ENCODE results near the gene GNG4. TPM values are rescaled to one million over a fixed set of nuclear protein-coding genes. Genes with fewer than 3 reads are reported as not detected.

Gene GNG4
- total RNA-seq, 1 experiment from 2014 or later: 34.4 TPM

DNA sequence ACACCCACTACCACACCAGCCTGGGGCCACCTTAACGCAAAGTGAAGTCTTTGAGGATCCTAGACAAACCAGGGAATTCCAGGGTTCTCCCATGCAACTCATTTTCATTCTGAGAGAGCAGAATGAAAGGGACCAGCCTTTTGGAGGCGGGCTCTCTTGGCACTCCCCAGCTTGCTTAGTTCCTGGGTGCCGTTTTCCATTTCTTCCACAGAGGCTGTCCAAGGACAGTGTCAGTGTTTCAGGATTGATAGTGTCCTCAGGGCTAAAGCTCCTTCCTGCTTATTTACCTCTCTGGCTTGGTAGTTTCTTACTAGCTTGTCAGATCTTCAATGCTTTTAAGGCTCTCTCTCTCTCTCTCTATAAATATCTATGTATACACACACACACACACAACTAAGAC is 30.1 kb upstream of the GNG4 start:
- Histone ChIP-seq H3K23ac (ENCODE audit: insufficient read length, low read depth, low read length) (no peak overlapping the region), H4K20me1 (ENCODE audit: control insufficient read depth, insufficient read depth, insufficient read length) (no peaks in the 10 kb centered on the region), H3K14ac (ENCODE audit: insufficient read depth, low read length) (no peak overlapping the region), H2BK15ac (ENCODE audit: low read depth, low read length) (no peak overlapping the region), H2BK20ac (ENCODE audit: low read depth, low read length, poor library complexity, severe bottlenecking) (no peak overlapping the region), H2BK5ac (ENCODE audit: insufficient read length, low read length) (no peak overlapping the region), H3K79me1 (ENCODE audit: insufficient read depth, low read depth, low read length, poor library complexity, severe bottlenecking) (no peaks in the 10 kb centered on the region), H2BK120ac (ENCODE audit: low read depth, low read length, poor library complexity, severe bottlenecking) (no peak overlapping the region), H4K91ac (ENCODE audit: insufficient read length, low read depth, low read length) (no peak overlapping the region), H3K23me2 (ENCODE audit: insufficient read length, low read depth, low read length, poor library complexity, severe bottlenecking) (no peaks in the 10 kb centered on the region), H2AFZ (ENCODE audit: low read length) (no peak overlapping the region), H4K8ac (replicated peaks; ENCODE audit: insufficient read length, low read depth, low read length) (no peak overlapping the region), H2BK12ac (ENCODE audit: insufficient read length, low read depth, low read length) (no peak overlapping the region), H3T11ph (ENCODE audit: low read length) (no peak overlapping the region), H3K56ac (ENCODE audit: insufficient read length, low read depth, low read length) (no peak overlapping the region), H4K5ac (ENCODE audit: insufficient read length, low read depth, low read length) (no peak overlapping the region), H3K27ac (ENCODE audit: insufficient read length, low read depth, low read length) (no peak overlapping the region), H3K4me2 (ENCODE audit: insufficient read depth, insufficient read length, low read length) (no peak overlapping the region), H2AK5ac (ENCODE audit: insufficient read length, low read length) (no peak overlapping the region), H3K4ac (ENCODE audit: low read depth, low read length) (no peak overlapping the region), H3K27me3 (ENCODE audit: insufficient read depth, low read length) (no peaks in the 10 kb centered on the region), H3K4me1 (ENCODE audit: insufficient read depth, low read length) (peaks cover 3% of the 10 kb centered on the region; the same call in 1 of the 2 replicates), H3K9me3 (ENCODE audit: control insufficient read depth, low read depth, low read length) (no peaks in the 10 kb centered on the region), H3K79me2 (ENCODE audit: insufficient read depth, low read length) (no peaks in the 10 kb centered on the region), H3K18ac (ENCODE audit: insufficient read length, low read depth, low read length) (no peak overlapping the region), H3K9ac (ENCODE audit: extremely low read depth, insufficient read length, low read length) (no peak overlapping the region)
- Mint-ChIP-seq H3K9me3 (peaks cover 10 to 13% of the 10 kb centered on the region in 2 experiments; a peak in 4 of 5 replicates), H3K4me3 (no peak overlapping the region), H3K4me1 (peaks cover 16 to 23% of the 10 kb centered on the region in 2 experiments), H3K27me3 (ENCODE audit: low read depth) (no peaks in the 10 kb centered on the region; the same call in none of the 2 replicates), H3K36me3 (ENCODE audit: insufficient read depth in 1 of 3, low read depth in 3 of 3) (peaks cover 7 to 14% (median 8%) of the 10 kb centered on the region in 3 experiments; a peak in 6 of 7 replicates), H3K27ac (no peak overlapping the region)
- no CpG with 5 or more reads among the region's 3 CpGs for WGBS (ENCODE audit: extremely low coverage, insufficient read length, low lambda C conversion rate)
- TF ChIP-seq CTCF (conservative IDR thresholded peaks at IDR 0.05): no peak
- no peak for DNase-seq
